B cell (primary cell): Measurements from ENCODE around the gene EIF5A.

ENCODE experiments used
- EZH2 ChIP-seq: IDR thresholded peaks from 2 replicates; pipeline ENCODE4 v1.6.1; 2012; ENCODE audit warnings: borderline replicate concordance, low read depth, mild to moderate bottlenecking, moderate library complexity, low read length; ENCODE audit not compliant: insufficient read depth, poor library complexity, severe bottlenecking
- TF ChIP-seq, protein P1 (sequence below): fragments of 200-600 bp; IDR thresholded peaks from one replicate; pipeline ENCODE4 v1.8.0; 2022; ENCODE audit warnings: antibody characterized with exemption, mild to moderate bottlenecking

- TF ChIP-seq, protein P1, sequence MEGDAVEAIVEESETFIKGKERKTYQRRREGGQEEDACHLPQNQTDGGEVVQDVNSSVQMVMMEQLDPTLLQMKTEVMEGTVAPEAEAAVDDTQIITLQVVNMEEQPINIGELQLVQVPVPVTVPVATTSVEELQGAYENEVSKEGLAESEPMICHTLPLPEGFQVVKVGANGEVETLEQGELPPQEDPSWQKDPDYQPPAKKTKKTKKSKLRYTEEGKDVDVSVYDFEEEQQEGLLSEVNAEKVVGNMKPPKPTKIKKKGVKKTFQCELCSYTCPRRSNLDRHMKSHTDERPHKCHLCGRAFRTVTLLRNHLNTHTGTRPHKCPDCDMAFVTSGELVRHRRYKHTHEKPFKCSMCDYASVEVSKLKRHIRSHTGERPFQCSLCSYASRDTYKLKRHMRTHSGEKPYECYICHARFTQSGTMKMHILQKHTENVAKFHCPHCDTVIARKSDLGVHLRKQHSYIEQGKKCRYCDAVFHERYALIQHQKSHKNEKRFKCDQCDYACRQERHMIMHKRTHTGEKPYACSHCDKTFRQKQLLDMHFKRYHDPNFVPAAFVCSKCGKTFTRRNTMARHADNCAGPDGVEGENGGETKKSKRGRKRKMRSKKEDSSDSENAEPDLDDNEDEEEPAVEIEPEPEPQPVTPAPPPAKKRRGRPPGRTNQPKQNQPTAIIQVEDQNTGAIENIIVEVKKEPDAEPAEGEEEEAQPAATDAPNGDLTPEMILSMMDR: no peak
- no peak for TF ChIP-seq EZH2
Measured at GRCh38 chr17:7355053-7355452, 47.6 kb downstream of the EIF5A start, which contains the start of gene TMEM95.
